GM12878 (cell line): ENCODE results near the gene KRT20. TPM values are rescaled to one million over a fixed set of nuclear protein-coding genes. Genes with fewer than 3 reads are reported as not detected.

Experiments used
- ATAC-seq: fragments of 200-7000 bp; cut with Tn5 transposase; 3 replicates; pipeline ENCODE4 v1.9.1; 2020; ENCODE audit warnings: mild to moderate bottlenecking, moderate library complexity
- BruUV-seq: library from RNA; stranded (reverse); fragments of 400-500 nt; replicated peaks from 2 replicates; lab custom pipeline; 2021; lab: Mats Ljungman, UMichigan
- CTCF ChIA-PET: fragments of 300-600 bp; sonication (Branson Sonifier 250); formaldehyde crosslinking; extraction: SDS; loops from one replicate; lab custom pipeline; 2021; ENCODE audit warnings: inconsistent platforms; lab: Yijun Ruan, JAX
- POLR2A ChIA-PET: fragments of 350-600 bp; formaldehyde crosslinking; extraction: SDS; loops from one replicate; lab custom pipeline; 2021; ENCODE audit warnings: inconsistent platforms; lab: Charles Lee
- RAD21 ChIA-PET: fragments of 300-600 bp; sonication (Branson Sonifier 250); formaldehyde crosslinking; loops from one replicate; lab custom pipeline; 2023; ENCODE audit warnings: antibody characterized with exemption; ENCODE audit not compliant: unreplicated experiment; lab: Charles Lee
- SMC1A ChIA-PET: fragments of 300-600 bp; sonication (Branson Sonifier 250); formaldehyde crosslinking; loops from one replicate; lab custom pipeline; 2023; ENCODE audit not compliant: unreplicated experiment, uncharacterized antibody; lab: Charles Lee
- DNase-seq: peaks from one replicate; pipeline ENCODE4 v3.0.0-alpha.2; 2011; ENCODE audit warnings: low read depth, low spot score
- FAIRE-seq: peaks from 3 replicates; lab custom pipeline; 2011; peaks lifted over from hg19 to GRCh38; lab: Jason Lieb, UNC
- H2AFZ ChIP-seq: 2 replicates; pipeline ENCODE4 v1.6.0; 2011; ENCODE audit warnings: low read depth, low read length, control low read depth; ENCODE audit not compliant: control insufficient read depth
- H3K27ac ChIP-seq: 2 replicates; pipeline ENCODE4 v1.5.1; 2011; ENCODE audit warnings: control low read depth; ENCODE audit not compliant: control insufficient read depth, insufficient read depth
- H3K27me3 ChIP-seq, 2 experiments: replicated peaks in 1 of 2; 2 replicates each; pipeline versions ENCODE4 v1.6.0 to v1.6.1; 2011; ENCODE audit warnings: low read length in 1 of 2; ENCODE audit not compliant: control insufficient read depth in 2 of 2, insufficient read depth in 2 of 2
- H3K36me3 ChIP-seq, 2 experiments: 2 replicates each; pipeline ENCODE4 v1.5.1; 2011; ENCODE audit warnings: low read length in 1 of 2; ENCODE audit not compliant: control insufficient read depth in 2 of 2, insufficient read depth in 2 of 2
- H3K4me1 ChIP-seq: 2 replicates; pipeline ENCODE4 v1.6.1; 2011; ENCODE audit warnings: mild to moderate bottlenecking, low read length, moderate library complexity, mixed read lengths; ENCODE audit not compliant: control insufficient read depth, insufficient read depth
- H3K4me2 ChIP-seq: 2 replicates; pipeline ENCODE4 v1.6.0; 2011; ENCODE audit warnings: control low read depth; ENCODE audit not compliant: control insufficient read depth, insufficient read depth
- H3K4me3 ChIP-seq: fragments of 200-600 bp; sonication (generic); 2 replicates; pipeline ENCODE4 v1.5.1; 2016
- H3K79me2 ChIP-seq: 2 replicates; pipeline ENCODE4 v1.6.0; 2011; ENCODE audit warnings: low read length; ENCODE audit not compliant: control insufficient read depth, insufficient read depth
- H3K9ac ChIP-seq: 2 replicates; pipeline ENCODE4 v1.8.0; 2011; ENCODE audit warnings: low read length, control low read depth, mixed read lengths; ENCODE audit not compliant: control insufficient read depth, insufficient read depth
- H3K9me3 ChIP-seq: replicated peaks from 3 replicates; pipeline ENCODE4 v1.5.1; 2011; ENCODE audit warnings: mild to moderate bottlenecking, low read length; ENCODE audit not compliant: control insufficient read depth, insufficient read depth
- H4K20me1 ChIP-seq: 2 replicates; pipeline ENCODE4 v1.6.0; 2011; ENCODE audit not compliant: control insufficient read depth, insufficient read depth
- BRCA1 ChIP-seq: IDR thresholded peaks from 2 replicates; pipeline ENCODE4 v1.6.1; 2011; ENCODE audit warnings: low read depth, low read length, improper control_type of control experiment
- CEBPZ ChIP-seq: fragments of 150-350 bp; IDR thresholded peaks from 2 replicates; pipeline ENCODE4 v1.6.1; 2016; ENCODE audit warnings: low read depth, low read length
- EZH2 ChIP-seq: IDR thresholded peaks from 2 replicates; pipeline ENCODE4 v1.6.1; 2012; ENCODE audit warnings: low read depth, mild to moderate bottlenecking, control low read depth, inconsistent platforms, low read length, borderline replicate concordance; ENCODE audit not compliant: control insufficient read depth
- MTA2 ChIP-seq: fragments of 450-650 bp; IDR thresholded peaks from 2 replicates; pipeline ENCODE4 v1.6.1; 2016; ENCODE audit warnings: low read depth, mild to moderate bottlenecking, moderate library complexity
- MTA3 ChIP-seq: IDR thresholded peaks from 2 replicates; pipeline ENCODE4 v1.6.1; 2012; ENCODE audit warnings: low read length, inconsistent platforms, borderline replicate concordance
- MYC ChIP-seq: IDR thresholded peaks from 2 replicates; pipeline ENCODE4 v1.6.1; 2011; ENCODE audit warnings: mild to moderate bottlenecking, low read length, moderate library complexity, inconsistent platforms; ENCODE audit not compliant: insufficient read depth, insufficient replicate concordance, insufficient read length, severe bottlenecking
- NFXL1 ChIP-seq: fragments of 450-650 bp; IDR thresholded peaks from 2 replicates; pipeline ENCODE4 v1.6.1; 2017; ENCODE audit warnings: antibody characterized with exemption, mild to moderate bottlenecking, borderline replicate concordance
- PAX8 ChIP-seq: fragments of 450-650 bp; IDR thresholded peaks from 2 replicates; pipeline ENCODE4 v1.6.1; 2017; ENCODE audit warnings: mild to moderate bottlenecking, moderate library complexity
- ZBTB4 ChIP-seq: fragments of 450-650 bp; formaldehyde crosslinking; IDR thresholded peaks from 2 replicates; pipeline ENCODE4 v1.4.0; 2022; ENCODE audit warnings: mild to moderate bottlenecking, moderate library complexity
- ZNF24 ChIP-seq: fragments of 450-650 bp; IDR thresholded peaks from 2 replicates; pipeline ENCODE4 v1.6.1; 2017; ENCODE audit warnings: antibody characterized with exemption, mild to moderate bottlenecking
- WGBS: methylation state at CpG from one replicate; pipeline ENCODE4 v1.1.6; 2016; ENCODE audit warnings: low lambda C conversion rate; ENCODE audit not compliant: insufficient replicate concordance, insufficient coverage; ENCODE audit errors: missing lambda C conversion rate; 5-methylcytosine and 5-hydroxymethylcytosine counted together
- in situ Hi-C: fragments of 300-500 bp; cut with MboI; formaldehyde crosslinking; loops from 9 replicates; pipeline ENCODE4 v1.14.3; 2018; ENCODE audit warnings: mixed read lengths
- intact Hi-C: fragments of 100-400 bp; cut with micrococcal nuclease; formaldehyde crosslinking; loops from one replicate; pipeline ENCODE4 v1.14.2; 2022; ENCODE audit not compliant: unreplicated experiment
- polyA plus RNA-seq, 11 experiments: library from polyadenylated mRNA; depleted of rRNA in 4 of 11; unstranded in 6 of 11; stranded (reverse) in 5 of 11; fragments of >200 nt; fragmentation: Nextera tagmentation in 4 of 11; fragmentation: Illumina TruSeq in 1 of 11; extraction: Ambion mirVana in 4 of 11; extraction: Trizol in 1 of 11; gene quantifications; 1 replicate in 1 of 11; 2 replicates in 10 of 11; pipeline versions ENCODE4 v1.2.1 to v1.2.3, GENCODE V29; 2011 to 2016; ENCODE audit warnings: inconsistent platforms in 2 of 11, missing spikeins in 2 of 11, low read depth in 1 of 11
- total RNA-seq, 4 experiments: library from RNA; depleted of rRNA in 3 of 4; stranded (reverse); fragments of >200 nt in 3 of 4; fragmentation: Illumina TruSeq in 1 of 4; extraction: Trizol in 1 of 4; gene quantifications; 2 replicates each; pipeline versions ENCODE4 v1.2.1 to v1.2.3, GENCODE V29; 2013 to 2021

KRT20 gene
- total and polyA plus RNA-seq, 10 of the 15 experiments (the other 5 are each of a cell fraction or from before 2014, with no cell fraction given) = 0.23 TPM; not detected in 9

GRCh38 chr17:40850293-40850972 lies 34.6 kb downstream of the KRT20 start:
- POLR2A ChIA-PET = no interaction called here
- Histone ChIP-seq H4K20me1 (no peaks in the 10 kb centered on the region), H3K9me3 (no peaks in the 10 kb centered on the region), H2AFZ (no peak overlapping the region), H3K79me2 (no peaks in the 10 kb centered on the region), H3K4me2 (no peak overlapping the region), H3K9ac (no peak overlapping the region), H3K27ac (no peak overlapping the region), H3K36me3 (no peaks in the 10 kb centered on the region), H3K27me3 (no peaks in the 10 kb centered on the region; a peak in 2 of 4 replicates), H3K4me1 (no peaks in the 10 kb centered on the region), H3K4me3 (no peak overlapping the region)
- in situ Hi-C loops (no loop called here), intact Hi-C loops (no loop called here)
- ATAC-seq = no peak
- SMC1A ChIA-PET = no interaction called here
- CTCF ChIA-PET = interaction anchor here (1.7 kb wide), 1 partner anchor 17 kb away, joined by 3 read pairs; no protein-coding TSS in a partner anchor
- no peak for FAIRE-seq
- RAD21 ChIA-PET = no interaction called here
- TF ChIP-seq ZBTB4 = no peak
- 61% methylated on average over 3 of the region's 3 CpGs for WGBS
- DNase-seq = no peak
- BruUV-seq = no TSS peak

GRCh38 chr17:40849723-40850122 lies 35.3 kb downstream of the KRT20 start:
- ChIA-PET SMC1A (no interaction called here), POLR2A (no interaction called here), CTCF (interaction anchor here (1.7 to 2.3 kb wide), 2 partner anchors 17 to 230 kb away, joined by 3 to 6 read pairs; no protein-coding TSS in a partner anchor), RAD21 (no interaction called here)
- Histone ChIP-seq H3K4me1 (no peaks in the 10 kb centered on the region), H4K20me1 (no peaks in the 10 kb centered on the region), H3K27me3 (no peaks in the 10 kb centered on the region; a peak in 2 of 4 replicates), H3K9me3 (no peaks in the 10 kb centered on the region), H2AFZ (no peak overlapping the region), H3K79me2 (no peaks in the 10 kb centered on the region), H3K27ac (no peak overlapping the region), H3K36me3 (no peaks in the 10 kb centered on the region), H3K4me2 (no peak overlapping the region), H3K4me3 (no peak overlapping the region), H3K9ac (no peak overlapping the region)
- no peak for ATAC-seq
- in situ Hi-C loops (no loop called here), intact Hi-C loops (no loop called here)
- no peak for FAIRE-seq
- no TSS peak for BruUV-seq
- no peak for DNase-seq
- 25% methylated on average over 4 of the region's 4 CpGs for WGBS
- no peak for TF ChIP-seq MTA2
- TF ChIP-seq ZNF24 = no peak
- TF ChIP-seq NFXL1 = no peak
- no peak for TF ChIP-seq EZH2
- TF ChIP-seq BRCA1 = no peak
- no peak for TF ChIP-seq CEBPZ
- no peak for TF ChIP-seq PAX8
- no peak for TF ChIP-seq MTA3
- no peak for TF ChIP-seq MYC
